RWPE2 (cell line): Measurements from ENCODE around the gene THRA.

ENCODE experiments used
- ATAC-seq: fragments of 200-7000 bp; cut with Tn5 transposase; 3 replicates; pipeline ENCODE4 v1.9.1; 2021; ENCODE audit warnings: low read depth
- DNase-seq: peaks from one replicate; pipeline ENCODE4 v3.0.0-alpha.2; 2020; ENCODE audit warnings: low spot score
- H3K27ac ChIP-seq: fragments of 450-650 bp; 2 replicates; pipeline ENCODE4 v1.5.1; 2017; ENCODE audit warnings: mild to moderate bottlenecking; ENCODE audit not compliant: poor library complexity, severe bottlenecking
- H3K27me3 ChIP-seq: fragments of 250-450 bp; sonication (Bioruptor Pico); 2 replicates; pipeline ENCODE4 v1.5.1; 2021; ENCODE audit warnings: mild to moderate bottlenecking, moderate library complexity; ENCODE audit not compliant: insufficient read depth, poor library complexity, severe bottlenecking
- H3K36me3 ChIP-seq: fragments of 250-450 bp; sonication (Bioruptor Pico); 2 replicates; pipeline ENCODE4 v1.5.1; 2020; ENCODE audit warnings: low read depth, mild to moderate bottlenecking, moderate library complexity
- H3K4me1 ChIP-seq: fragments of 250-450 bp; sonication (Bioruptor Pico); 2 replicates; pipeline ENCODE4 v1.5.1; 2021; ENCODE audit warnings: mild to moderate bottlenecking, moderate library complexity; ENCODE audit not compliant: insufficient read depth, poor library complexity, severe bottlenecking
- H3K4me3 ChIP-seq: fragments of 250-450 bp; sonication (Bioruptor Pico); 2 replicates; pipeline ENCODE4 v1.5.1; 2021; ENCODE audit warnings: mild to moderate bottlenecking, moderate library complexity; ENCODE audit not compliant: severe bottlenecking
- H3K9me3 ChIP-seq: fragments of 250-450 bp; sonication (Bioruptor Pico); 2 replicates; pipeline ENCODE4 v1.5.1; 2021; ENCODE audit warnings: mild to moderate bottlenecking, moderate library complexity; ENCODE audit not compliant: severe bottlenecking
- CTCF ChIP-seq: fragments of 450-650 bp; IDR thresholded peaks from one replicate; pipeline ENCODE4 v1.5.1; 2017; ENCODE audit warnings: mild to moderate bottlenecking, moderate library complexity; ENCODE audit not compliant: poor library complexity, severe bottlenecking

THRA gene

GRCh38 chr17:40068584-40068916, 5.8 kb downstream of the THRA start:
- Histone ChIP-seq H3K27ac (peak overlapping the region; percentile 48), H3K36me3 (no peaks in the 10 kb centered on the region), H3K4me3 (no peak overlapping the region), H3K9me3 (no peaks in the 10 kb centered on the region), H3K27me3 (no peaks in the 10 kb centered on the region), H3K4me1 (peaks cover 56% of the 10 kb centered on the region)
- ATAC-seq (no peak), DNase-seq (no peak)
- TF ChIP-seq CTCF, result no peak

- Histone ChIP-seq H3K27ac (peak overlapping the region; percentile 48), H3K4me1 (peaks cover 56% of the 10 kb centered on the region)
- no peak for ATAC-seq
These were observed 6.4 kb downstream of the THRA start for GRCh38 chr17:40068917-40069750.

GRCh38 chr17:40069751-40070708, 7.3 kb downstream of the THRA start:
- ATAC-seq, result peak; percentile 66

More at GRCh38 chr17:40068917-40069750, 6.4 kb downstream of the THRA start:
- no peaks in the 10 kb centered on the region for H3K9me3 ChIP-seq
- no peaks in the 10 kb centered on the region for H3K27me3 ChIP-seq
- no peaks in the 10 kb centered on the region for H3K36me3 ChIP-seq
- H3K4me3 ChIP-seq, result no peak overlapping the region
- TF ChIP-seq CTCF, result no peak
- peak; percentile 70 for DNase-seq

GRCh38 chr17:40070709-40071312, 8.0 kb downstream of the THRA start:
- ATAC-seq (no peak), DNase-seq (no peak)
- Histone ChIP-seq H3K9me3 (no peaks in the 10 kb centered on the region), H3K4me3 (no peak overlapping the region), H3K4me1 (peaks cover 55% of the 10 kb centered on the region), H3K27ac (peak overlapping the region; percentile 48), H3K27me3 (no peaks in the 10 kb centered on the region), H3K36me3 (peaks cover under 1% of the 10 kb centered on the region; the same call in 1 of the 2 replicates)
- no peak for TF ChIP-seq CTCF

More at GRCh38 chr17:40069751-40070708, 7.3 kb downstream of the THRA start:
- H3K27me3 ChIP-seq, result no peaks in the 10 kb centered on the region
- peaks cover 52% of the 10 kb centered on the region for H3K4me1 ChIP-seq
- peak; percentile 73 for DNase-seq
- TF ChIP-seq CTCF, result peak; percentile 36
- H3K4me3 ChIP-seq, result no peak overlapping the region
- H3K27ac ChIP-seq, result peak overlapping the region; percentile 48
- H3K36me3 ChIP-seq, result no peaks in the 10 kb centered on the region
- H3K9me3 ChIP-seq, result no peaks in the 10 kb centered on the region
